Spleen (tissue), 7 donors: Measurements from ENCODE around the gene SEMA6D.

Experiments
- POLR2AphosphoS5 ChIP-seq, 3 donors: sonication (generic); formaldehyde crosslinking; IDR thresholded peaks; one replicate each; pipeline ENCODE4 v1.5.1; 2017; ENCODE audit warnings: antibody characterized with exemption in 3 of 3
- TF ChIP-seq, protein P1 (sequence below), 11 experiments: fragments of 200-600 bp in 7 of 11; fragments of 450-650 bp in 4 of 11; sonication (generic) in 4 of 11; IDR thresholded peaks in 8 of 11; conservative IDR thresholded peaks in 3 of 11; 1 replicate in 7 of 11; 2 replicates in 4 of 11; pipeline versions ENCODE4 v1.4.0 to v1.8.0; 2016 to 2021; ENCODE audit warnings: antibody characterized with exemption in 11 of 11, inconsistent platforms in 4 of 11, mild to moderate bottlenecking in 1 of 11
- donor health status: DM: no; HTN: no; CAD: no; lungs with moderate emphysema.
- donor health status: DM: no; HTN: no; CAD: no.
- donor health status: DM: no; HTN: no; CAD: no.

DNA sequence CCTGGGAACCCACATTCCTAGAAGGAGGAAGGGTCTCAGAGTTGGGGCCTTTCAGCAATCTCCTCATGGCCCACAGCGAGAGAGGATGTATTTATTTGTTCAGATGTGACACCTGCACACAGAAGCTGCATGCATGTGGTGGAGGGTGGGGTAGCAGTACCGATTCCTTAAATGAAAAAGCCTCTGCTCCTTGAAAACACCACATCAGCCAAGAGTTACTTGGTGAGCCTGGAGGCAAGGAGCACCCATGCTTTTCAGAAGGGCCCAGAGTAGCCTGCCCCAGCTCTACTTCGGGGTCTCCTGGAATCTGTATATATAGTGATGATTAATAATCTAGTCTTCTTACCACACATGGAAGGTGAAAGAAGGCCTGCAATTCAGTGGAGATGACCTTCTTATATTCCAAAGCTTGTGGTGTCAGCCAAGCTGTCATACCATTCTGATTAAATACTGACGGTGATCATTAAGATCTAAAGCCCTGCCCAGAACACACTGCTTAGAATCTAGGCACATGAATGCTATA lies 33.5 kb downstream of the SEMA6D start:
- TF ChIP-seq, protein P1, sequence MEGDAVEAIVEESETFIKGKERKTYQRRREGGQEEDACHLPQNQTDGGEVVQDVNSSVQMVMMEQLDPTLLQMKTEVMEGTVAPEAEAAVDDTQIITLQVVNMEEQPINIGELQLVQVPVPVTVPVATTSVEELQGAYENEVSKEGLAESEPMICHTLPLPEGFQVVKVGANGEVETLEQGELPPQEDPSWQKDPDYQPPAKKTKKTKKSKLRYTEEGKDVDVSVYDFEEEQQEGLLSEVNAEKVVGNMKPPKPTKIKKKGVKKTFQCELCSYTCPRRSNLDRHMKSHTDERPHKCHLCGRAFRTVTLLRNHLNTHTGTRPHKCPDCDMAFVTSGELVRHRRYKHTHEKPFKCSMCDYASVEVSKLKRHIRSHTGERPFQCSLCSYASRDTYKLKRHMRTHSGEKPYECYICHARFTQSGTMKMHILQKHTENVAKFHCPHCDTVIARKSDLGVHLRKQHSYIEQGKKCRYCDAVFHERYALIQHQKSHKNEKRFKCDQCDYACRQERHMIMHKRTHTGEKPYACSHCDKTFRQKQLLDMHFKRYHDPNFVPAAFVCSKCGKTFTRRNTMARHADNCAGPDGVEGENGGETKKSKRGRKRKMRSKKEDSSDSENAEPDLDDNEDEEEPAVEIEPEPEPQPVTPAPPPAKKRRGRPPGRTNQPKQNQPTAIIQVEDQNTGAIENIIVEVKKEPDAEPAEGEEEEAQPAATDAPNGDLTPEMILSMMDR (IDR thresholded peaks at IDR 0.05 in 8 of 11, conservative IDR thresholded peaks at IDR 0.05 in 3 of 11), result no peak
- TF ChIP-seq POLR2AphosphoS5 (IDR thresholded peaks at IDR 0.05), result no peak
